GM21576 (cell line): Measurements from ENCODE around the gene EDAR.

ENCODE experiments used
- ATAC-seq: cut with Tn5 transposase; IDR thresholded peaks from one replicate; pipeline ENCODE4 v1.9.1; 2021; ENCODE audit warnings: mild to moderate bottlenecking, moderate library complexity; ENCODE audit not compliant: unreplicated experiment

EDAR gene

DNA sequence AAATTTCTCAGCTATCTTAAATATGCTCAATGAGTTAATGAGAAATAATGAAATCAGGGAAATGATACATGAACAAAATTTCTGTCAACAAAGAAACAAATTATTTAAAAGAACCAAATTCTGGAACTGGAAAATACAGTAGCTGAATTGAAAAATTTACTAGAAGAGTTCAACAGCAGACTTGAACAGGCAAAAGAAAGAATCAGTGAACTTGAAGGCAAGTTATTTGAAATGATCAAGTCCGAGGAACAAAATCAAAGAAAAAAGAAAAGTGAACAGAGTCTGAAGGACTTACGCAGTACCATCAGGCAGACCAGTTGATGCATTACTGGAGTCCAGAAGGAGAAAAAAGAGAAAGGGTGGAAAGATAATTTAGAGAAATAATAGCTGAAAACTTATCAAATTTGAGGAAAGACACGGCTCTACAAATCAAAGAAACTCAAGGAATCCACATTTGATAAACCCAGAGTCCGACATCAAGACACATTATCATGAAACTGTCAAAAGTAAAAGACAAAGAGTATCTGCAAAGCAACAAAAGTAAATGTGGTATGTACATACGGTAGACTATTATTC lies 118.9 kb downstream of the EDAR start:
- ATAC-seq, result no peak

DNA sequence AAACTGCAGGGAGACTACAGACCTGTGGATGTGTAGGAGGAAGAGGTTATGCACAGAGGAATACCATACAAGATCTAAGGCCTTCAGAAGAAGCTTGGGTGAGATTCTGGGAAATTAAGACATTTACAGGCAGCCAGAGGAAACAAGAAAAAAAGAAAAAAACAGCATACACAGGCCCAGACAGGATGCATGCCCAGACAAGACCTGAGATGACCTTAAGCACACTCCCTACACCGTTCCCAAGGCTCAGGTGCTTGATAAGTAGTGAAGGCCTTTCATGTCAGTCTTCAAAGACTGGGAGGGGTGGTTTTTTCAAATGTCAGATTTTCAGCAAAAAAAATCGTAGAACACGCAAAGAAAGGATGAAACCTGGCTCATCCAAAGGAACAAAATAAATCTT lies 119.5 kb downstream of the EDAR start:
- ATAC-seq, result no peak

DNA sequence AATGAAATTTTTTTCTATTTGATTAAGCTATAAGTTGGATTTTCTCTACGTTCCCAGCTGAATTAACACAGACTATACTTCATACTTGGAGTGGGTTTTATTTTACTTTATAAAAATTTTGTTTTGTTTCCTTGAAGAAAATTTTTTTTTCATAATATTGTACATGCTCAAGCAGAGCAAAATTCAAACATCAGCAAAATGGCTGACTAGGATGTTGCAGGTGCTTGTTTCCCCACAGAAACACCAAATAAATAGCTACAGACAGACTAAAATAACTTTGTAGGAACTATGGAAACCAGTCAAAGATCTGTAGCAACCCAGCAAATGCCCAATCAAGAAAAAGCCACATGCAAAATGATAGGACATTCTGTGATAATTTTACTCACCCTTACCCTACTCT lies 120.1 kb downstream of the EDAR start:
- no peak for ATAC-seq

DNA sequence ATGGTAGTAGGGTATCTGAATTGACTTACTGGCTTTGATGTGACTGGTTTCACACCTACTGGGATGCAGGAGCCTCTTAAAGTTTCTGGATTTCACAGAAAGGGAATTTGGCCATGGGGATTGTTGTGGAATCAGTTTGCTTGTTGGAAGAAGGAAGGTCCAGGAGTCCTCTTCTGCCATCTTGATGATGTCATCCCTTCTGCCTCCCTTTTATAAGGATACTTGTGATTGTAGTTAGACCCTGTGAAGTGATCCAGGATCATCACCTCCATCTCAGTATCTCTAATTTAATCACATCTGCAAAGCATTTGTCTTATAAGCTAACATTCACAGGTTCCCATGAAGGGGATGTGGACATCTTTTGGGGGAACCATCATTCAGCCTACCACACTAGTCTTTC lies 123.0 kb downstream of the EDAR start:
- no peak for ATAC-seq

DNA sequence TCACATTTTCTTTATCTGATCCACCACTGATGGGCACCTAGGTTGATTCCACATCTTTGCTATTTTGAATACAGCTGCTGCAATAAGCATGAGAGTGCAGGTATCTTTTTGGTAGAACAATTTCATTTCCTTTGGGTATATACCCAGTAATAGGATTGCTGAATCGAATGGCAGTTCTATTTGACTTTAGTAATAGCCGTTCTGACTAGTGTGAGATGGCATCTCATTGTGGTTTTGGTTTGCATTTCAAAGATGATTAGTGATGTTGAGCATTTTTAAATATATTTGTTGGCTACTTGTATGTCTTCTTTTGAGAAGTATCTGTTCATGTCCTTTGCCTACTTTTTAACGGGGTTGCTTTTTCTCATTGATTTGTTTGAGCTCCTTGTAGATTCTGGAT lies 130.1 kb downstream of the EDAR start:
- ATAC-seq, result no peak

DNA sequence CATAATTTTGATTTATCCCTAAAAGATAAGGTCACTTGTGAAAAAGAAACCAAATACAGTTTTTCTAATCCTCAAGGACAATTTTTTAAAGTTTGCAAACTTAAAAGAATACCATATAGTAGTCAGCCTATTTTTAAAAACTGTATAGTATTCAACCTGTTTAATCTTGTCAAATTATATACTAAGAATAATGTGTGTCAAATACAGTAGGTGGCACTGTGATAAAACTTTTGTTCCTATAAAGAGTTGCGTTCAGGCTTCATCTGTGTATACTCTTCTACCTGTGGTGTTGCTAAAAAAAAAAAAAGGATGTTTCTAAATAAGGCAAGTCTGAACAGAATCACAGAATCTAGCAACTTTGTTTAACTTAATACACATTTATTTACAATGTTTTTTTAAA lies 133.8 kb downstream of the EDAR start:
- ATAC-seq, result no peak

DNA sequence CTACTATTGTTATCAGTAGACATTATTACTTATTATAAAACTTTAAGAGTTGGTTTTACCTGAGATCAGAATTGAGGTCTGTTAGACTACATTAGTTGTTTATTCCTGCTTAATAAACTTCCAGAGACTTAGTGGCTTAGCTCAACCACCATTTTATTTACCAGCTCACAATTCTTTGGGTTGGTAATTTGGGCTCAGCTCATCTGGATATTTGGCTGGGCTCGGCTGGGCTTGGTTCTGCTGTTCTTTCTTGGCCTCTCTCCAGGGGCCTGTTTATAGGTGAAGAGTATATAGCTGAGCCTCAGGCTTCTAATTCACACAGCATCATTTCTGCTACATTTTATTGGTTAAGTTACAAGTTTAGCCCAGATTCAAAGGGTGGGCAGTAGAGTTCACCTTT lies 134.5 kb downstream of the EDAR start:
- no peak for ATAC-seq

DNA sequence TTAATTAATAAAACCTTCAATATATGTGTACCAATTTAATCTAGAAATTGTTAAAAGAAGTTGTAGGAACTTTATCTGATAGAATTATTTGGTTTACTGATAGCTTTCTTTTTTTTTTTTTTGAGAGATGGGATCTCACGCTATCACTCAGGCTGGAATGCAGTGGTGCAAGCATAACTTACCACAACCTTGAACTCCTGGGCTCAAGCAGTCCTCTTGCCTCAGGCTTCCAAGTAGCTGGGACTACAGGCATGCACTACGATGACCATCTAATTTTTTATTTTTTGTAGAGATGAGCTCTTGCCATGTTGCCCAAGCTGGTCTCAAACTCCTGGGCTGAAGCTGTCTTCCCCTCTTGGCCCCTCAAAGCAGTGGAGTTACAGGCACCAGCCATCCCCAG lies 135.6 kb downstream of the EDAR start:
- no peak for ATAC-seq

DNA sequence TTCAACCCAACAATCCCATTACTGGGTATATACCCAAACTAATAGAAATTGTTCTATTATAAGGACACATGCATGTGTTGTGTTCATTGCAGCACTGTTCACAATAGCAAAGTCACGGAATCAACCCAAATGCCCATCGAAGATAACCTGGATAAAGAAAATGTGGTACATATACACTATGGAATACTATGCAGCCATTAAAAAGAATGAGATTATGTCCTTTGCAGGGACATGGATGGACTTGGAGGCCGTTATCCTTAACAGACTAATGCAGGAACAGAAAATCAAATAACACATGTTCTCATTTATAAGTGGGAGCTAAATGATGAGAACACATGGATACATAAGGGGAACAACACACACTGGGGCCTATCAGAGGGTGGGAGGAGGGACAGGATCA lies 136.6 kb downstream of the EDAR start:
- ATAC-seq, result no peak

DNA sequence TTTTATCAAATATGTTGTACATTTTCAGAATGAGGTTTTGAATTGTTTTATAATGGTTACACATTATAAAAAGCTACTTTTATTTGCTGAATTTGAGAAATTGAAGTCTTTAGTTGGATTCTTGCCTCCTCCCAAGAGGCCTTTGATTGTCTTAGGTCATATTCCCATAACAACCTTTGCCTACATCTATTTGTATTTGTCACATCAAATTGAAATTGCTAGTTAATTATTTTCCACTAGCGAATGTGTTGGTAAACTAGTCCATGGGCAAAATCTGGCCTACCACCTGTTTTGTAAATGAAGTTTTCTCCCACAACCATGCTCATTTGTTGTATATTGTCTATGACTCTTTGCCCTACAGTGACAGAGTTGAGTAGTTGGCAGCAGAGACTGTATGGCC lies 142.0 kb downstream of the EDAR start:
- ATAC-seq, result no peak

DNA sequence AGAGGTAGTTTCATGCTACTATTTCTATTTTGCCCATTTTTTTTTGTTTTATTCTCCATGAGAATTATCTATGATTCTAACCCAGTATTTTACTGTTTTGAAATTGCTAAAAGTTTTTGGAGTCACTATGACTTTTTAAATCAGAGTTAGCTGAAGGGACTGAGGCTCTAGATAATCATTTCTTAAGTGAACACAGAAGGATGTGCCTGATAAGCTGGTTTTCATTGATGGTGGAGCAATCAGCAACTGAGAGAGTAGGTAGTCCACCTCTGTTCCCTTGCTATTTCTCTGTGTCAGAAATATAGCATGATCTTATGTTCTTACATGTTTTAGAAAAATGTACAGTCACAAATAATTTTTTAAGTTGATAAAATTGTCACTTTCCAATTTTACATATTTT lies 143.1 kb downstream of the EDAR start:
- no peak for ATAC-seq
